KG1 (cell line): ENCODE data around the gene AHDC1.
"Not testable (repeated sequence)": the region's sequence is repeated elsewhere in the genome, so short reads cannot be mapped to it uniquely, and the experiment has no call there.

Experiments
- DNase-seq: peaks from one replicate; lab custom pipeline; 2025; lab: John Stamatoyannopoulos, UW

The AHDC1 gene

GRCh38 chr1:27634177-27634984 is 30.4 kb upstream of the AHDC1 start:
- DNase-seq = no peak

- DNase-seq = peak; percentile 40
Observed at GRCh38 chr1:27633640-27634176, 29.8 kb upstream of the AHDC1 start.

- no peak for DNase-seq
Observed at GRCh38 chr1:27633298-27633610, 29.3 kb upstream of the AHDC1 start.

- peak; percentile 35 for DNase-seq
Observed at GRCh38 chr1:27632387-27633297, 28.7 kb upstream of the AHDC1 start.

GRCh38 chr1:27630859-27631491 is 27.0 kb upstream of the AHDC1 start:
- no peak for DNase-seq

- no peak for DNase-seq
Observed at GRCh38 chr1:27628712-27629111, 24.8 kb upstream of the AHDC1 start.

GRCh38 chr1:27627733-27628132 is 23.8 kb upstream of the AHDC1 start:
- DNase-seq = not testable (repeated sequence)

GRCh38 chr1:27627061-27627460 is 23.1 kb upstream of the AHDC1 start:
- DNase-seq = no peak

GRCh38 chr1:27626031-27626935 is 22.3 kb upstream of the AHDC1 start:
- DNase-seq = peak; percentile 52

- DNase-seq = no peak
Observed at GRCh38 chr1:27624467-27625178, 20.7 kb upstream of the AHDC1 start.

GRCh38 chr1:27623327-27624212 is 19.6 kb upstream of the AHDC1 start:
- no peak for DNase-seq

- no peak for DNase-seq
Observed at GRCh38 chr1:27622828-27623227, 18.9 kb upstream of the AHDC1 start.

GRCh38 chr1:27621051-27621920 is 17.3 kb upstream of the AHDC1 start:
- no peak for DNase-seq

- DNase-seq = not testable (repeated sequence)
Observed at GRCh38 chr1:27619782-27620438, 16.0 kb upstream of the AHDC1 start.

- peak; percentile 56 for DNase-seq
Observed at GRCh38 chr1:27618341-27619082, 14.6 kb upstream of the AHDC1 start.

GRCh38 chr1:27617420-27617819 is 13.5 kb upstream of the AHDC1 start:
- DNase-seq = no peak

- no peak for DNase-seq
Observed at GRCh38 chr1:27616441-27616840, 12.5 kb upstream of the AHDC1 start.
